Measurements from ENCODE around the gene GBX1.

DNA sequence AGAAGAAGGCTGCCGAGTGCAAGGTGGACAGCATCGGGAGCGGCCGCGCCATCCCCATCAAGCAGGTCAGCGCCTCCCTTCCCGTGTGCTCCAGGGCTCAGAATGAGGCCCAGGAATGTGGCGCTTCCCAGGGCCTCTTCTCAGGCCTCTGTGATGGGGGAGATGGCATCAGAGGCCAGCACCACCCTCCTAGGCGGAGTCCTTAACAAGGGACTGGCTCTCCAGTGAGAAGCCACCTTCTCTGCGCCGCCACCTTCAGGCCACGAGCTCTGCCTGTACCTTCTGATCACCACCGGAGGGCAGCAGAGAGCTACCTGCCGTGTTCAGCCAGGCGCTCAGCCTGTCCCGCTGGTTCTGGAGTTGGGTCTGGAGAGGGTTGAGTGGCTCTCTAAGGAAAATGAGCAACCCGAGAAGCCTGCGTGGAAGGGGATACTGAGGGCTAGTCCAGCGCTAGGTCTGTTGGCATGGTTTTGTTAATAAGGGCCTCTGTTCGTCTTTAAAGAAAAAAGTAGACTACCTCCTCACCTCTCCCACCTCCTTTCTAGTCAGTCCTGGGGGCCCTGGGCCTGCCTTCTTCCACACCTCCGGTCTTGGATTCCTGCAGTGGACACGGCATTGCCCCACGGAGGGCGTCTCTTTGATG, 43.6 kb downstream of the GBX1 start:
- TF ChIP-seq, protein P1, sequence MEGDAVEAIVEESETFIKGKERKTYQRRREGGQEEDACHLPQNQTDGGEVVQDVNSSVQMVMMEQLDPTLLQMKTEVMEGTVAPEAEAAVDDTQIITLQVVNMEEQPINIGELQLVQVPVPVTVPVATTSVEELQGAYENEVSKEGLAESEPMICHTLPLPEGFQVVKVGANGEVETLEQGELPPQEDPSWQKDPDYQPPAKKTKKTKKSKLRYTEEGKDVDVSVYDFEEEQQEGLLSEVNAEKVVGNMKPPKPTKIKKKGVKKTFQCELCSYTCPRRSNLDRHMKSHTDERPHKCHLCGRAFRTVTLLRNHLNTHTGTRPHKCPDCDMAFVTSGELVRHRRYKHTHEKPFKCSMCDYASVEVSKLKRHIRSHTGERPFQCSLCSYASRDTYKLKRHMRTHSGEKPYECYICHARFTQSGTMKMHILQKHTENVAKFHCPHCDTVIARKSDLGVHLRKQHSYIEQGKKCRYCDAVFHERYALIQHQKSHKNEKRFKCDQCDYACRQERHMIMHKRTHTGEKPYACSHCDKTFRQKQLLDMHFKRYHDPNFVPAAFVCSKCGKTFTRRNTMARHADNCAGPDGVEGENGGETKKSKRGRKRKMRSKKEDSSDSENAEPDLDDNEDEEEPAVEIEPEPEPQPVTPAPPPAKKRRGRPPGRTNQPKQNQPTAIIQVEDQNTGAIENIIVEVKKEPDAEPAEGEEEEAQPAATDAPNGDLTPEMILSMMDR (IDR thresholded peaks at IDR 0.05) = peak; percentile 95 to 99 (median 98)
- no peak for TF ChIP-seq POLR2A (IDR thresholded peaks at IDR 0.05)
